ENCODE results near the gene TMEM132D. TPM values are rescaled to one million over a fixed set of nuclear protein-coding genes. Genes with fewer than 3 reads are reported as not detected.

The TMEM132D gene
- total RNA-seq, 1 experiment from 2014 or later, result not detected

DNA sequence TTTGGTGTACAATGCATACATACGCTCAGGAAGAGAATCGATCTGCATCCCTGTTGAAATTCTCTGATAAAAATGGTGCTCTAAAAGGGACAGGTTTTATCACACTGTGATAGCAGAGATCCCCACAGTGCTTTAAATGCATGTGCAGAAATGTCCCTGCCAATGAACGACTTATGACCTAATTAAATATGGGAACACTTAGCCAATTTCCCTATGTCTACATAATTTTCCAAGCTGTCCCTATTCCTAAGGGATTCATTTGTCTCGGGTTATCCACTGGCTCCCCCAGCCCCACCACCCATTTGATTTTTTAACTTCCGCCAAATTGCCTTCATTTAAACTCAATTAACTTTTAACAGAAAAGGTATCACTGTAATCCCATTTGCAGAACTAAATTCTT, 284.6 kb downstream of the TMEM132D start:
- ChIA-PET POLR2A (no interaction called here), CTCF (no interaction called here)
- in situ Hi-C loops (cut with HindIII; ENCODE audit: low pct_unique_long_range_greater_than_20kb, low sequenced_read_pairs), result no loop called here
- no peak for ATAC-seq
- no peak for DNase-seq (ENCODE audit: low read depth, low spot score)
- no peaks in the 10 kb centered on the region for H3K36me3 ChIP-seq (ENCODE audit: control insufficient read depth, insufficient read depth, low read length)
- no peaks in the 10 kb centered on the region for H3K27me3 ChIP-seq (ENCODE audit: control insufficient read depth, insufficient read depth, low read length)
- H3K4me1 ChIP-seq (ENCODE audit: control insufficient read depth, insufficient read depth, low read length), result no peaks in the 10 kb centered on the region
- no TSS peak for BruUV-seq (replicated peaks)
- intact Hi-C loops (cut with micrococcal nuclease; ENCODE audit: unreplicated experiment), result no loop called here
- no peak overlapping the region for H3K4me3 ChIP-seq (ENCODE audit: low read depth in 2 of 2, low read length in 2 of 2)
- no peaks in the 10 kb centered on the region for H3K9me3 ChIP-seq (ENCODE audit: control insufficient read depth, insufficient read depth, low read depth, low read length)
- TF ChIP-seq POLR2AphosphoS5 (IDR thresholded peaks at IDR 0.05; ENCODE audit: low read depth, low read length), result no peak
- no peak for TF ChIP-seq REST (IDR thresholded peaks at IDR 0.05; ENCODE audit: insufficient read depth in 1 of 2, low read depth in 2 of 2, low read length in 1 of 2)
- no peak for TF ChIP-seq SIN3A (IDR thresholded peaks at IDR 0.05; ENCODE audit: borderline replicate concordance, insufficient read depth, low read depth, low read length)
- TF ChIP-seq, protein P1, sequence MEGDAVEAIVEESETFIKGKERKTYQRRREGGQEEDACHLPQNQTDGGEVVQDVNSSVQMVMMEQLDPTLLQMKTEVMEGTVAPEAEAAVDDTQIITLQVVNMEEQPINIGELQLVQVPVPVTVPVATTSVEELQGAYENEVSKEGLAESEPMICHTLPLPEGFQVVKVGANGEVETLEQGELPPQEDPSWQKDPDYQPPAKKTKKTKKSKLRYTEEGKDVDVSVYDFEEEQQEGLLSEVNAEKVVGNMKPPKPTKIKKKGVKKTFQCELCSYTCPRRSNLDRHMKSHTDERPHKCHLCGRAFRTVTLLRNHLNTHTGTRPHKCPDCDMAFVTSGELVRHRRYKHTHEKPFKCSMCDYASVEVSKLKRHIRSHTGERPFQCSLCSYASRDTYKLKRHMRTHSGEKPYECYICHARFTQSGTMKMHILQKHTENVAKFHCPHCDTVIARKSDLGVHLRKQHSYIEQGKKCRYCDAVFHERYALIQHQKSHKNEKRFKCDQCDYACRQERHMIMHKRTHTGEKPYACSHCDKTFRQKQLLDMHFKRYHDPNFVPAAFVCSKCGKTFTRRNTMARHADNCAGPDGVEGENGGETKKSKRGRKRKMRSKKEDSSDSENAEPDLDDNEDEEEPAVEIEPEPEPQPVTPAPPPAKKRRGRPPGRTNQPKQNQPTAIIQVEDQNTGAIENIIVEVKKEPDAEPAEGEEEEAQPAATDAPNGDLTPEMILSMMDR (IDR thresholded peaks at IDR 0.05), result no peak
- TF ChIP-seq TCF7L2 (IDR thresholded peaks at IDR 0.05; ENCODE audit: low read depth, low read length), result no peak
- no peak overlapping the region for H3K27ac ChIP-seq (ENCODE audit: low read length)

DNA sequence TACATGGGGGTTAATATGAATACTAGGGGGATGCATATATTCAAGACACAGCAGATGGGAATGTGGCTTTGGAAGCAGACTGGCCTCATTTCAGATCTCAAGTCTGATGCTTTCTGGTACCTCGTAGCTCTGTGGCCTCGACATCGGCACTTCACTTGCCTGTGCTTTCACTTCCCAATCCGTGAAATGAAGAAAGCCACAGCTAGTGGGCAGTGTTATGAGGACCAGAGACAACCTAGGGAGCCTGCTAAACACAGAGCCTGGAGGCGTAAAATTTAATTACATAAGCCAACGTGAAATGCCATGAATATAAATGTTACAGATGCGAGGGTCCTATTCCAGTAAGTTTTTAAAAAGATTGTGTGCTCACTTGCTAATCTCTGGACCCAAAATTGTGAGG, 286.0 kb downstream of the TMEM132D start:
- Histone ChIP-seq H3K27ac (ENCODE audit: low read length) (no peak overlapping the region), H3K36me3 (ENCODE audit: control insufficient read depth, insufficient read depth, low read length) (no peaks in the 10 kb centered on the region), H3K4me3 (ENCODE audit: low read depth in 2 of 2, low read length in 2 of 2) (no peak overlapping the region), H3K27me3 (ENCODE audit: control insufficient read depth, insufficient read depth, low read length) (no peaks in the 10 kb centered on the region), H3K4me1 (ENCODE audit: control insufficient read depth, insufficient read depth, low read length) (no peaks in the 10 kb centered on the region), H3K9me3 (ENCODE audit: control insufficient read depth, insufficient read depth, low read depth, low read length) (no peaks in the 10 kb centered on the region)
- in situ Hi-C loops (cut with HindIII; ENCODE audit: low pct_unique_long_range_greater_than_20kb, low sequenced_read_pairs), result no loop called here
- ChIA-PET POLR2A (no interaction called here), CTCF (no interaction called here)
- DNase-seq (ENCODE audit: low read depth, low spot score) (no peak), ATAC-seq (no peak)
- no peak for TF ChIP-seq SIN3A (IDR thresholded peaks at IDR 0.05; ENCODE audit: borderline replicate concordance, insufficient read depth, low read depth, low read length)
- TF ChIP-seq, protein P1 (IDR thresholded peaks at IDR 0.05), result no peak
- no peak for TF ChIP-seq REST (IDR thresholded peaks at IDR 0.05; ENCODE audit: insufficient read depth in 1 of 2, low read depth in 2 of 2, low read length in 1 of 2)
- TF ChIP-seq POLR2AphosphoS5 (IDR thresholded peaks at IDR 0.05; ENCODE audit: low read depth, low read length), result no peak
- no peak for TF ChIP-seq TCF7L2 (IDR thresholded peaks at IDR 0.05; ENCODE audit: low read depth, low read length)
- intact Hi-C loops (cut with micrococcal nuclease; ENCODE audit: unreplicated experiment), result no loop called here
- no TSS peak for BruUV-seq (replicated peaks)
